Fibroblast of gingiva (primary cell): ENCODE data around the gene CLBA1.
"Not testable (repeated sequence)": the region's sequence is repeated elsewhere in the genome, so short reads cannot be mapped to it uniquely, and the experiment has no call there.

Experiments used
- DNase-seq: peaks from one replicate; pipeline ENCODE4 v3.0.0-alpha.2; 2011; ENCODE audit warnings: low read depth

CLBA1 gene

GRCh38 chr14:104985675-104986486 is at the start of gene CLBA1:
CLBA1 (plus strand) TSS chr14:104985788; CDS start chr14:104986432, 644 bp downstream.
- DNase-seq = peak; percentile 89

- no peak for DNase-seq
Measured at GRCh38 chr14:104935955-104936354, 49.6 kb upstream of the CLBA1 start.

- no peak for DNase-seq
Measured at GRCh38 chr14:104936361-104937155, 49.0 kb upstream of the CLBA1 start.

- DNase-seq = no peak
Measured at GRCh38 chr14:104937161-104937560, 48.4 kb upstream of the CLBA1 start.

GRCh38 chr14:104937694-104938365 is 47.8 kb upstream of the CLBA1 start:
- no peak for DNase-seq

- no peak for DNase-seq
Measured at GRCh38 chr14:104938436-104938835, 47.2 kb upstream of the CLBA1 start.

GRCh38 chr14:104938960-104939359 is 46.6 kb upstream of the CLBA1 start:
- DNase-seq = no peak

GRCh38 chr14:104939666-104940410 is 45.8 kb upstream of the CLBA1 start:
- DNase-seq = no peak

GRCh38 chr14:104940526-104941150 is 45.0 kb upstream of the CLBA1 start:
- DNase-seq = no peak

GRCh38 chr14:104941508-104942365 is 43.9 kb upstream of the CLBA1 start:
- no peak for DNase-seq

GRCh38 chr14:104942586-104942985 is 43.0 kb upstream of the CLBA1 start:
- DNase-seq = no peak

- DNase-seq = not testable (repeated sequence)
Measured at GRCh38 chr14:104943216-104944015, 42.2 kb upstream of the CLBA1 start.

GRCh38 chr14:104944016-104944308 is 41.6 kb upstream of the CLBA1 start:
- not testable (repeated sequence) for DNase-seq

- DNase-seq = not testable (repeated sequence)
Measured at GRCh38 chr14:104944436-104945205, 41.0 kb upstream of the CLBA1 start.

GRCh38 chr14:104945266-104945665 is 40.3 kb upstream of the CLBA1 start:
- DNase-seq = not testable (repeated sequence)

GRCh38 chr14:104945986-104946965 is 39.3 kb upstream of the CLBA1 start:
- not testable (repeated sequence) for DNase-seq

GRCh38 chr14:104947201-104947600 is 38.4 kb upstream of the CLBA1 start:
- not testable (repeated sequence) for DNase-seq
